ENCODE data around the gene C6orf120.

C6orf120 gene

GRCh38 chr6:169701954-169702839 lies at the start of gene C6orf120, which contains the start of gene WDR27:
TSS of gene C6orf120 (plus strand) at chr6:169702126. CDS start at chr6:169702460, 334 bp downstream.
TSS of gene WDR27 (minus strand) at chr6:169702029. CDS start at chr6:169689005, 13,024 bp downstream.
- DNase-seq (peak; percentile 98), ATAC-seq (peak; percentile 97)
- Mint-ChIP-seq H3K4me1 (peaks cover 48% of the 10 kb centered on the region), H3K9me3 (no peaks in the 10 kb centered on the region), H3K4me3 (peak within 1 kb of the TSS; percentile 93), H3K36me3 (ENCODE audit: low read depth) (peaks cover 34% of the 10 kb centered on the region), H3K27me3 (no peaks in the 10 kb centered on the region), H3K27ac (peak within 1 kb of the TSS; percentile 92)

- Mint-ChIP-seq H3K4me1 (peaks cover 14% of the 10 kb centered on the region), H3K9me3 (no peaks in the 10 kb centered on the region), H3K36me3 (ENCODE audit: low read depth) (peaks cover 4% of the 10 kb centered on the region), H3K27ac (no peak overlapping the region), H3K27me3 (no peaks in the 10 kb centered on the region), H3K4me3 (no peak overlapping the region)
- DNase-seq = no peak
- ATAC-seq = no peak
Observed at GRCh38 chr6:169652896-169653295, 49.0 kb upstream of the C6orf120 start.

GRCh38 chr6:169653691-169654090 lies 48.2 kb upstream of the C6orf120 start:
- peak overlapping the region; percentile 79 for H3K4me3 Mint-ChIP-seq
- H3K27me3 Mint-ChIP-seq = no peaks in the 10 kb centered on the region
- DNase-seq (no peak), ATAC-seq (no peak)
- H3K9me3 Mint-ChIP-seq = no peaks in the 10 kb centered on the region
- no peak overlapping the region for H3K27ac Mint-ChIP-seq
- peaks cover 14% of the 10 kb centered on the region for H3K4me1 Mint-ChIP-seq
- H3K36me3 Mint-ChIP-seq (ENCODE audit: low read depth) = peaks cover 7% of the 10 kb centered on the region

- Mint-ChIP-seq H3K9me3 (no peaks in the 10 kb centered on the region), H3K36me3 (ENCODE audit: low read depth) (peaks cover 12% of the 10 kb centered on the region), H3K27me3 (no peaks in the 10 kb centered on the region), H3K4me3 (peak overlapping the region; percentile 79), H3K4me1 (peaks cover 14% of the 10 kb centered on the region), H3K27ac (peak overlapping the region; percentile 79)
- ATAC-seq (peak; percentile 82), DNase-seq (peak; percentile 60)
Observed at GRCh38 chr6:169654598-169655391, 47.1 kb upstream of the C6orf120 start.

GRCh38 chr6:169656546-169657283 lies 45.2 kb upstream of the C6orf120 start:
- Mint-ChIP-seq H3K36me3 (ENCODE audit: low read depth) (peaks cover 14% of the 10 kb centered on the region), H3K4me1 (peaks cover 14% of the 10 kb centered on the region), H3K4me3 (no peak overlapping the region)

DNA sequence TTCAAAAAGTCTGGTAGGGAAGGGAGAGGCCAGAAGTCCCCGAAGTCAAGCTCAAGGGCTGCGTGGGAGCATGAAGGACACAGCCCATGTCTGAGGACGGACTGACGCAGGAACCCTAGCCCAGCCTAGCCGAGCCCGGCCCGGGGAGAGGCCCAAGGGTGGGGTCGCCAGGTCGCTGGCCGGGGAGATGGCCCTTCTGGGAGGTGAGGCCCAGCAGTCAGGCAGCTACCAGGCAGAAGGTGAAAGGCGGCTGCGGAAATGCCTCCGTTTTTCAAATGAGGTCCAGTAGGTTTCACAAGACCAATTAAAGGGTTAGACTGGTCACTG lies 44.7 kb upstream of the C6orf120 start:
- Mint-ChIP-seq H3K36me3 (ENCODE audit: low read depth) (peaks cover 18% of the 10 kb centered on the region), H3K27me3 (no peaks in the 10 kb centered on the region), H3K4me3 (no peak overlapping the region), H3K4me1 (peaks cover 14% of the 10 kb centered on the region), H3K9me3 (no peaks in the 10 kb centered on the region), H3K27ac (no peak overlapping the region)
- ATAC-seq = no peak
- DNase-seq = no peak

More at GRCh38 chr6:169656546-169657283, 45.2 kb upstream of the C6orf120 start:
- Mint-ChIP-seq H3K9me3 (no peaks in the 10 kb centered on the region), H3K27ac (no peak overlapping the region), H3K27me3 (no peaks in the 10 kb centered on the region)
- no peak for DNase-seq
- ATAC-seq = no peak

DNA sequence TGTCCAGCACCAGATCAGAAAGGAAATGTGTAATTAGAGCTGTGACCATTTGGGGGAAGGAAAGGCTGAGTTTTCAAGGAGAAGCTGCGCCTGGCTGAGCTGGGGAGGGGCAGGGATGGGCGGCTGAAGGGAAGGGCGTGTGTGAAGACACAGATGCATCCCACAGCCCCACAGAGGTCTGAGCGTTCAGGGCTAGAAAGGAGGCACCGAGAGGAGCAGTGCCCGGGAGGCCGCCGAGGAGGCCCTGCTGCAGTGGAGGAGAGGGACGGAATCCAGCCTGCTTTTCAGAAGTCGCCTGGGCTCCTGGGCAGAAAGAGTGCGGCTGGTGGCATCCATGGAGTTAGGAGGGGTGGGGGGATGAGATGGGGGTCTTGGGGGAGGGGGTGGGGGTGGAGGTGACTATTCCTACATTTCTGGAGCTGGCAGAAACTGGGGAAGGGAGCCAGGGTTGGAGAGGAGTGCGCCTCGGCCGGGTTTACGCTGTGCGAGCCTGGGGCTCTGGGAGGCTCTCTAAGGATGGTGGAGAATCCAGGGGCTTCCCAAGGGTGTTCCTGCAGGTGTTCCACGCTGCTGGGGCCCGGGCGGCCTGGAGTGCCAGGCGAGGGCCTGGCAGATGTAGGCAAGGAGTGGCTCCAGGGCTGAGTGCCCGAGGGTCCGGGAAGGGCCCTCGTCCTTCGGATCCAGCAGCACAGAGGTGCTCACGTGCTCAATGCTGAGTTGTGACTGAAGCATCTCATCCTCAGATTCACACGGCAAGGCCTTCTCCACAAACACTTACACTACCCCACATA lies 41.9 kb upstream of the C6orf120 start:
- no peak for ATAC-seq
- Mint-ChIP-seq H3K36me3 (ENCODE audit: low read depth) (peaks cover 29% of the 10 kb centered on the region), H3K4me3 (no peak overlapping the region), H3K27me3 (no peaks in the 10 kb centered on the region), H3K27ac (no peak overlapping the region), H3K4me1 (peaks cover 5% of the 10 kb centered on the region), H3K9me3 (no peaks in the 10 kb centered on the region)
- DNase-seq = no peak

- ATAC-seq (no peak), DNase-seq (no peak)
- Mint-ChIP-seq H3K27ac (no peak overlapping the region), H3K4me3 (no peak overlapping the region), H3K36me3 (ENCODE audit: low read depth) (peaks cover 29% of the 10 kb centered on the region), H3K9me3 (no peaks in the 10 kb centered on the region), H3K4me1 (no peaks in the 10 kb centered on the region), H3K27me3 (no peaks in the 10 kb centered on the region)
Observed at GRCh38 chr6:169660751-169661390, 41.1 kb upstream of the C6orf120 start.

GRCh38 chr6:169661391-169661756 lies 40.6 kb upstream of the C6orf120 start:
- no peak overlapping the region for H3K4me3 Mint-ChIP-seq
- no peaks in the 10 kb centered on the region for H3K9me3 Mint-ChIP-seq
- no peaks in the 10 kb centered on the region for H3K27me3 Mint-ChIP-seq
- H3K4me1 Mint-ChIP-seq = no peaks in the 10 kb centered on the region
- peaks cover 29% of the 10 kb centered on the region for H3K36me3 Mint-ChIP-seq (ENCODE audit: low read depth)
- DNase-seq = no peak
- H3K27ac Mint-ChIP-seq = no peak overlapping the region
- ATAC-seq = no peak

DNA sequence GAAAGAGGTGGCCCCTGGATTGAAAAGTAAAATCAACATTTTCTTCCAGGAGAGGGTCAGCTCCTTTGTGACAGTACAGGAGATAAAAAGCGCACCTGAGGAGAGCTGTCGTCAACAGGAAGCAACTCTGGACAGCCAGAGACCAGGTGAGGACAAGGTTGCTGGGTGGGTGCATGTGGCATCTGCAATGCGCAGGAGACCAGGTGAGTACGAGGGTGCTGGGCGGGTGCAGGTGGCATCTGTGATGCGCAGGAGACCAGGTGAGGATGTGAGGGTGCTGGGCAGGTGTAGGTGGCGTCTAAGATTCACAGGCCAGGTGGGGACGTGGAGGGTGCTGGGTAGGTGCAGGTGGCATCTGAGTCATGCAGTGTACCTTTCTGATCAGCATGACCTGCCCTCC lies 38.5 kb upstream of the C6orf120 start:
- H3K36me3 Mint-ChIP-seq (ENCODE audit: low read depth) = peaks cover 27% of the 10 kb centered on the region
- no peak overlapping the region for H3K27ac Mint-ChIP-seq
- ATAC-seq = no peak
- H3K4me3 Mint-ChIP-seq = no peak overlapping the region
- no peaks in the 10 kb centered on the region for H3K9me3 Mint-ChIP-seq
- no peaks in the 10 kb centered on the region for H3K27me3 Mint-ChIP-seq
- no peaks in the 10 kb centered on the region for H3K4me1 Mint-ChIP-seq
- DNase-seq = no peak

DNA sequence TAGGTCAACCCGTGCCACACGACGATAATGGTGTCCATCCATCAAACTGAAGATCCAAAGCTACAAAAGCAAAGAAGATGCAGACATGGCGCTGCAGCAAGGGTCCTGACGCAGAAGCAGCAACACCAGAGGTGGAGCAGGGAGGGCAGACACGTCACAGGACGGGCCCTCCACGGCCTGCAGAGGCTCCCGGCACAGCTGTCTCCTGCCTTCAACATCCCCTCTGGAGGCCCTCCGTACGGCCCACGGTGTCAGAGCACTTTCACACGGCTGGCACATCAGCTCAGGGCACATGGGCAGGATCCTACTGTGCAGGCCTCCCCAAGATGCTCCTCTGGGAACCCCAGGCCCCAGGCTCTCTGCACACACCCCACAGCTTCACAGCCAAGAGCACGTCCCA lies 37.7 kb upstream of the C6orf120 start:
- no peaks in the 10 kb centered on the region for H3K27me3 Mint-ChIP-seq
- H3K36me3 Mint-ChIP-seq (ENCODE audit: low read depth) = peaks cover 23% of the 10 kb centered on the region
- no peak overlapping the region for H3K4me3 Mint-ChIP-seq
- ATAC-seq (no peak), DNase-seq (no peak)
- no peaks in the 10 kb centered on the region for H3K9me3 Mint-ChIP-seq
- H3K4me1 Mint-ChIP-seq = no peaks in the 10 kb centered on the region
- no peak overlapping the region for H3K27ac Mint-ChIP-seq

DNA sequence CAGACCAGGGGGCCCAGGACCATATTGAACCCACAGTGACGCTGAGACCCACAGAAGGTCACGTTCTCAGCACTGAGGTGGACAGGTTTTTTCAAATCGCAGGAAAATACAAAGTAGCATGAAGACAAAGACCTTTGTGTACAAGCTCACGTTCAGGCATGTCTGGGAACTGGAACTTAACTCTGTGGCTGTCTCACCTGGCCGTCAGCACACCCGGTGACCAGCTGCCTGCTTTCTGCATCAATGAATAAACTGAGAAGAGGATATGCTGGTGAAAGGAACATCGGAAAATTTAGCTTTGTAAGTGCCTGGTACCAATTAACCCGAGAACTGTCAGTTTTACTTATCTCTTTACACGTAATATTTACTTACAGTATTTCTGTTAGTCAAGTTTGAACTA lies 36.6 kb upstream of the C6orf120 start:
- Mint-ChIP-seq H3K9me3 (no peaks in the 10 kb centered on the region), H3K4me1 (peaks cover 7% of the 10 kb centered on the region), H3K36me3 (ENCODE audit: low read depth) (peaks cover 22% of the 10 kb centered on the region), H3K27me3 (no peaks in the 10 kb centered on the region), H3K4me3 (no peak overlapping the region), H3K27ac (no peak overlapping the region)
- no peak for DNase-seq
- ATAC-seq = no peak

DNA sequence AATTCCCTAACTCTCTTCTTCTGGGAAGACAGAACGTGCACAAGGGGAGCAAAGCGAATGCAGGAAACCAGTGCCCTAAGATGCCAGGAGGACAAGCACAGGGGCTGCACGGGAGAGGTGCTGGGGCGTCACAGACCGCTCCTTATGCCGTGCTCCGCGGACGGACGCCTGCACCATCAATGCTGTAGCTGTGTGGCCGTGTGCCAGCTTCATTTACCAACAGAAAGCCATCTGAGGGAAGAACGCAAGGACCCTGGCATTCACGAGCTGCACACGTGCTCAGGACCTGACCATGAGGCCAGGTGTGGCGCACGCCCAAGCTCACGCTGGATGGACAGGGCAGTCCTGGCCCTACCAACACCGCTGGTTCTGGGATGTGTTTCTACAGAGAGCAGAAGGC lies 35.5 kb upstream of the C6orf120 start:
- no peak overlapping the region for H3K4me3 Mint-ChIP-seq
- no peak overlapping the region for H3K27ac Mint-ChIP-seq
- peaks cover 21% of the 10 kb centered on the region for H3K36me3 Mint-ChIP-seq (ENCODE audit: low read depth)
- no peaks in the 10 kb centered on the region for H3K9me3 Mint-ChIP-seq
- no peak for ATAC-seq
- peaks cover 10% of the 10 kb centered on the region for H3K4me1 Mint-ChIP-seq
- no peak for DNase-seq
- no peaks in the 10 kb centered on the region for H3K27me3 Mint-ChIP-seq

Measured in activated naive CD8-positive, alpha-beta T cell treated with anti-CD3 and anti-CD28 coated beads, Interleukin-2, amount 50 U/mL, for 24 hours (primary cell).